IMR-90 (cell line): ENCODE measurements around the gene KCNQ5.

Experiments
- BHLHE40 ChIP-seq: fragments of 150-350 bp; IDR thresholded peaks from 2 replicates; pipeline ENCODE4 v1.6.1; 2016; ENCODE audit warnings: mild to moderate bottlenecking, low read depth, low read length
- CEBPB ChIP-seq: IDR thresholded peaks from 2 replicates; pipeline ENCODE4 v1.6.1; 2012; ENCODE audit warnings: low read depth, low read length, improper control_type of control experiment
- CHD1 ChIP-seq: IDR thresholded peaks from 2 replicates; pipeline ENCODE4 v1.6.1; 2012; ENCODE audit warnings: low read depth, low read length, improper control_type of control experiment
- CTCF ChIP-seq: conservative IDR thresholded peaks from 2 replicates; pipeline ENCODE4 v1.5.1; 2012; ENCODE audit warnings: mild to moderate bottlenecking, low read depth, low read length, improper control_type of control experiment
- FOS ChIP-seq: fragments of 150-350 bp; IDR thresholded peaks from 2 replicates; pipeline ENCODE4 v1.6.1; 2016; ENCODE audit warnings: low read depth, low read length
- MAFK ChIP-seq: IDR thresholded peaks from 2 replicates; pipeline ENCODE4 v1.6.1; 2012; ENCODE audit warnings: low read depth, low read length, improper control_type of control experiment
- MAZ ChIP-seq: IDR thresholded peaks from 2 replicates; pipeline ENCODE4 v1.6.1; 2012; ENCODE audit warnings: low read depth, mild to moderate bottlenecking, low read length, improper control_type of control experiment, moderate library complexity, borderline replicate concordance
- MXI1 ChIP-seq: IDR thresholded peaks from 2 replicates; pipeline ENCODE4 v1.6.1; 2012; ENCODE audit warnings: low read depth, mild to moderate bottlenecking, low read length, moderate library complexity, borderline replicate concordance
- NFE2L2 ChIP-seq: fragments of 150-350 bp; IDR thresholded peaks from 2 replicates; pipeline ENCODE4 v1.6.1; 2016; ENCODE audit warnings: low read depth, mild to moderate bottlenecking, low read length
- POLR2A ChIP-seq: IDR thresholded peaks from 2 replicates; pipeline ENCODE4 v1.6.1; 2012; ENCODE audit warnings: mild to moderate bottlenecking, low read depth, low read length
- RAD21 ChIP-seq: IDR thresholded peaks from 2 replicates; pipeline ENCODE4 v1.6.1; 2012; ENCODE audit warnings: low read length, improper control_type of control experiment
- RFX5 ChIP-seq: IDR thresholded peaks from 2 replicates; pipeline ENCODE4 v1.8.0; 2012; ENCODE audit warnings: low read depth, mild to moderate bottlenecking, low read length, moderate library complexity
- SMC3 ChIP-seq: fragments of 150-350 bp; IDR thresholded peaks from 2 replicates; pipeline ENCODE4 v1.6.1; 2016; ENCODE audit warnings: low read depth, mild to moderate bottlenecking, antibody characterized with exemption, low read length, moderate library complexity
- USF2 ChIP-seq: fragments of 150-350 bp; IDR thresholded peaks from 2 replicates; pipeline ENCODE4 v1.6.1; 2017; ENCODE audit warnings: mild to moderate bottlenecking, antibody characterized with exemption, low read length, low read depth

DNA sequence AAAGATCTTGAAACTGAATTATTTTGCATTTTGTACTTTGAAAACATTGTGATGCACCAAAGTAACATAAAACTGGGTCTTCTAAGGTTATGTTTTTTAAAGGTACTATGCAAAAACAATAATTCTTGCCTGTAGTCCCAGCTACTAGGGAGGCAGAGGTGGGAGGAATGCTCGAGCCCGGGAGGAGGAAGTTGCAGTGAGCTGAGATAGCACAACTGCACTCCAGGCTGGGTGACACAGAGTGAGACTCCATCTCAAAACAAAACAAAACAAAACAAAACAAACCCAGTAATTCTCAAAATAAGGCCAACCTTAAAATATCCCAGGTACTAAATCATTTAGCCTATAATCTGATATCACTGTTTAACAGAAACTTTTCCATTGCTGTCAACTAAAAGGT is 333.8 kb downstream of the KCNQ5 start:
- TF ChIP-seq CTCF (no peak), USF2 (no peak), RAD21 (no peak), POLR2A (no peak), RFX5 (no peak), MXI1 (no peak), NFE2L2 (no peak), MAFK (no peak), CHD1 (no peak), FOS (no peak), CEBPB (no peak), MAZ (no peak), SMC3 (no peak), BHLHE40 (no peak)
